WERI-Rb-1 (cell line): ENCODE data around the gene GH2.

Experiments
- DNase-seq: peaks from one replicate; pipeline ENCODE4 v3.0.0-alpha.2; 2020
- H3K27ac ChIP-seq: fragments of 250-450 bp; sonication (Bioruptor Pico); 2 replicates; pipeline ENCODE4 v1.5.1; 2020; ENCODE audit warnings: mild to moderate bottlenecking, moderate library complexity
- H3K27me3 ChIP-seq: fragments of 250-450 bp; sonication (Bioruptor Pico); 2 replicates; pipeline ENCODE4 v1.5.1; 2021; ENCODE audit warnings: mild to moderate bottlenecking, low read depth, moderate library complexity; ENCODE audit not compliant: insufficient read depth, severe bottlenecking
- H3K36me3 ChIP-seq: fragments of 250-450 bp; sonication (Bioruptor Pico); 2 replicates; pipeline ENCODE4 v1.5.1; 2020; ENCODE audit warnings: mild to moderate bottlenecking, moderate library complexity
- H3K4me3 ChIP-seq: 2 replicates; pipeline ENCODE4 v1.5.1; 2011; ENCODE audit warnings: low read depth, mild to moderate bottlenecking, control low read depth, low read length
- H3K9me3 ChIP-seq: fragments of 250-450 bp; sonication (Bioruptor Pico); 2 replicates; pipeline ENCODE4 v1.5.1; 2021; ENCODE audit warnings: mild to moderate bottlenecking, moderate library complexity; ENCODE audit not compliant: severe bottlenecking
- CTCF ChIP-seq: IDR thresholded peaks from 2 replicates; pipeline ENCODE4 v1.5.1; 2011; ENCODE audit warnings: low read depth, mild to moderate bottlenecking, control low read depth, inconsistent platforms, low read length

Gene GH2

GRCh38 chr17:63830278-63830677 is 51.5 kb downstream of the GH2 start:
- no peak for TF ChIP-seq CTCF
- Histone ChIP-seq H3K27me3 (no peaks in the 10 kb centered on the region), H3K9me3 (no peaks in the 10 kb centered on the region), H3K27ac (no peak overlapping the region), H3K36me3 (peaks cover 80% of the 10 kb centered on the region), H3K4me3 (no peak overlapping the region)
- DNase-seq, result no peak
